HepG2 (cell line): ENCODE data around the gene NSMCE4A. TPM values are rescaled to one million over a fixed set of nuclear protein-coding genes. Genes with fewer than 3 reads are reported as not detected.

ENCODE experiments used
- AGO2 ChIP-seq: fragments of 200-400 bp; formaldehyde crosslinking; optimal IDR thresholded peaks from 2 replicates; pipeline ENCODE3; 2017; ENCODE audit warnings: mild to moderate bottlenecking, low read depth, low read length, moderate library complexity
- ATF2 ChIP-seq: sonication (generic); formaldehyde crosslinking; IDR thresholded peaks from 2 replicates; pipeline ENCODE4 v1.4.0; 2020; ENCODE audit warnings: missing genetic modification reagents
- FOXJ3 ChIP-seq: sonication (generic); formaldehyde crosslinking; IDR thresholded peaks from 2 replicates; pipeline ENCODE4 v1.4.0; 2020; ENCODE audit warnings: missing genetic modification reagents, mild to moderate bottlenecking, borderline replicate concordance
- GATAD1 ChIP-seq: IDR thresholded peaks from 2 replicates; pipeline ENCODE4 v1.6.1; 2016; ENCODE audit warnings: missing genetic modification reagents, missing compliant biosample characterization
- KLF6 ChIP-seq: IDR thresholded peaks from 2 replicates; pipeline ENCODE4 v1.8.0; 2016; ENCODE audit warnings: missing biosample characterization, missing genetic modification reagents
- RAD21 ChIP-seq: fragments of 450-650 bp; formaldehyde crosslinking; IDR thresholded peaks from 2 replicates; pipeline ENCODE4 v1.5.0; 2020; ENCODE audit warnings: mild to moderate bottlenecking
- SALL1 ChIP-seq: sonication (generic); formaldehyde crosslinking; IDR thresholded peaks from 2 replicates; pipeline ENCODE4 v1.8.0; 2022; ENCODE audit warnings: mild to moderate bottlenecking, missing genetic modification reagents
- SNAPC2 ChIP-seq: sonication (generic); formaldehyde crosslinking; IDR thresholded peaks from 2 replicates; pipeline ENCODE4 v1.8.1; 2022; ENCODE audit warnings: mild to moderate bottlenecking, missing genetic modification reagents
- ZMAT3 ChIP-seq: sonication (generic); formaldehyde crosslinking; conservative IDR thresholded peaks from 2 replicates; pipeline ENCODE4 v1.7.0; 2021; ENCODE audit warnings: missing genetic modification reagents
- ZMYM4 ChIP-seq: sonication (generic); formaldehyde crosslinking; IDR thresholded peaks from 2 replicates; pipeline ENCODE4 v1.8.1; 2023; ENCODE audit warnings: mild to moderate bottlenecking, missing genetic modification reagents
- ZNF343 ChIP-seq: sonication (generic); formaldehyde crosslinking; IDR thresholded peaks from 2 replicates; pipeline ENCODE4 v1.4.0; 2020; ENCODE audit warnings: mild to moderate bottlenecking, missing genetic modification reagents
- ZNF704 ChIP-seq: sonication (generic); formaldehyde crosslinking; IDR thresholded peaks from 2 replicates; pipeline ENCODE4 v1.8.1; 2023; ENCODE audit warnings: mild to moderate bottlenecking, inconsistent platforms, moderate library complexity, missing genetic modification reagents, borderline replicate concordance
- ZNF850 ChIP-seq: sonication (generic); formaldehyde crosslinking; conservative IDR thresholded peaks from 2 replicates; pipeline ENCODE4 v1.9.0; 2021; ENCODE audit warnings: mild to moderate bottlenecking, missing genetic modification reagents
- polyA plus RNA-seq, 8 experiments: library from polyadenylated mRNA; depleted of rRNA in 3 of 8; stranded (reverse) in 7 of 8; unstranded in 1 of 8; fragments of >200 nt; fragmentation: Illumina TruSeq in 4 of 8; extraction: Trizol in 4 of 8; gene quantifications; 2 replicates each; pipeline versions ENCODE4 v1.2.1 to v1.2.3, GENCODE V29; 2011 to 2016; ENCODE audit warnings: low read depth in 4 of 8, missing spikeins in 1 of 8, mixed read lengths in 1 of 8; ENCODE audit not compliant: insufficient read depth in 1 of 8
- total RNA-seq, 5 experiments: library from RNA; depleted of rRNA; stranded (reverse); fragments of >200 nt; fragmentation: Illumina TruSeq; extraction: Trizol; gene quantifications; 2 replicates each; pipeline ENCODE4 v1.2.3, GENCODE V29; 2016; ENCODE audit warnings: low read depth in 1 of 5
- TF ChIP-seq, protein P1 (sequence below), 2 experiments: sonication (generic) in 1 of 2; formaldehyde crosslinking in 1 of 2; IDR thresholded peaks; 2 replicates each; pipeline versions ENCODE4 v1.6.1 to v1.9.0; 2014 to 2022; ENCODE audit warnings: antibody characterized with exemption in 1 of 2, borderline replicate concordance in 1 of 2, inconsistent platforms in 1 of 2, low read depth in 1 of 2, missing genetic modification reagents in 1 of 2
- TF ChIP-seq, protein P2 (sequence below): sonication (generic); formaldehyde crosslinking; IDR thresholded peaks from 2 replicates; pipeline ENCODE4 v1.5.0; 2020; ENCODE audit warnings: mild to moderate bottlenecking, missing genetic modification reagents

Gene NSMCE4A
- total and polyA plus RNA-seq, 2 of the 13 experiments (the other 11 are each of a cell fraction or from before 2014, with no cell fraction given), result 61.1 to 91.6 TPM

DNA sequence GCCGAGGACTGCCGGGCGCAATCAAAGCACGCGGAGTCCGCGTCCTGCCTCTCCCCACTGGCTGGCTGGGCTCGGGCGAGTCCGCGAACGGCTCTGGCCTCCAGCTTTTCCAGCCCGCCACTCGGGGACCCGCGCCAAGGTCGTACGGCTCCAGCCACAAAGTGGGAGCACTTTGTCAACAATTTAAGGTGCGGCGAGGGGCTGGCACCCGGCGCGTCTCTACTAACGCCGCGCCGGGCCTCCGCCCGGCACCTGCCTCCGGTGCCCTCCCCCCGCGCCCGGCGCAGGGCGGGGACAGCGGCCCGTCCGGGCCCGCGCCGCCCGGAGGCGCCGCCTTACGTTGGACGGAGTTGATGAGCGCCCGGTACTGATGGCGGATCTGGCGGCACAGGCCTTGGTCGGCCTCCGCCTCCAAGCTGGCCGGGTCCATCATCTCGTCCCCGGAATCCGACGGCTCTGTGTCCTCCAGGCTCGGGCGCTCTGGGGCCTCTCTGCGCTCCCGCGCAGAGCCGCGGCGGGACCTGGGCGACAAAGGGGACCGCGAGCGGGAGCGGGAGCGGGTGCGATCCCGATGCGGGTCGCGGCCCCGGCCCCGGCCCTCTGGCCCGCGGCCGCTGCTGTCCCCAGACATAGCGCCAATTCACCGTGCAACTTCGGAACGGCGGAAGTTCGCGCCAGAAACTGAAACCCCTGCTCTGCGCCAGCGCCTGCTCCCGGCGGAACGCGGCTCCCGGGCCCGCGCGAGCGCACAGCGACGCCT, at the start of gene NSMCE4A (continued):
- TF ChIP-seq ZNF704 (CRISPR knock-in tag) (no peak), RAD21 (CRISPR knock-in tag) (peak; percentile 75), GATAD1 (CRISPR knock-in tag) (peak; percentile 84), ATF2 (CRISPR knock-in tag) (no peak), ZNF850 (CRISPR knock-in tag) (no peak), SNAPC2 (0 out of 2 replicates have a peak, but pooled peaks have one; percentile 76), ZMAT3 (CRISPR knock-in tag) (peak; percentile 69; the same call in 1 of the 2 replicates), ZMYM4 (CRISPR knock-in tag) (peak; percentile 97), SALL1 (peak; percentile 51), FOXJ3 (CRISPR knock-in tag) (no peak; the same call in 1 of the 2 replicates), ZNF343 (peak; percentile 76; the same call in 1 of the 2 replicates), AGO2 (peak; percentile 83), KLF6 (peak; percentile 60; the same call in 1 of the 2 replicates)
- TF ChIP-seq, protein P1, sequence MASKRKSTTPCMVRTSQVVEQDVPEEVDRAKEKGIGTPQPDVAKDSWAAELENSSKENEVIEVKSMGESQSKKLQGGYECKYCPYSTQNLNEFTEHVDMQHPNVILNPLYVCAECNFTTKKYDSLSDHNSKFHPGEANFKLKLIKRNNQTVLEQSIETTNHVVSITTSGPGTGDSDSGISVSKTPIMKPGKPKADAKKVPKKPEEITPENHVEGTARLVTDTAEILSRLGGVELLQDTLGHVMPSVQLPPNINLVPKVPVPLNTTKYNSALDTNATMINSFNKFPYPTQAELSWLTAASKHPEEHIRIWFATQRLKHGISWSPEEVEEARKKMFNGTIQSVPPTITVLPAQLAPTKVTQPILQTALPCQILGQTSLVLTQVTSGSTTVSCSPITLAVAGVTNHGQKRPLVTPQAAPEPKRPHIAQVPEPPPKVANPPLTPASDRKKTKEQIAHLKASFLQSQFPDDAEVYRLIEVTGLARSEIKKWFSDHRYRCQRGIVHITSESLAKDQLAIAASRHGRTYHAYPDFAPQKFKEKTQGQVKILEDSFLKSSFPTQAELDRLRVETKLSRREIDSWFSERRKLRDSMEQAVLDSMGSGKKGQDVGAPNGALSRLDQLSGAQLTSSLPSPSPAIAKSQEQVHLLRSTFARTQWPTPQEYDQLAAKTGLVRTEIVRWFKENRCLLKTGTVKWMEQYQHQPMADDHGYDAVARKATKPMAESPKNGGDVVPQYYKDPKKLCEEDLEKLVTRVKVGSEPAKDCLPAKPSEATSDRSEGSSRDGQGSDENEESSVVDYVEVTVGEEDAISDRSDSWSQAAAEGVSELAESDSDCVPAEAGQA (IDR thresholded peaks at IDR 0.05; ENCODE audit: low read depth), result no peak
- TF ChIP-seq, protein P1 (CRISPR knock-in tag; IDR thresholded peaks at IDR 0.05; ENCODE audit: borderline replicate concordance), result peak; percentile 88
- TF ChIP-seq, protein P2, sequence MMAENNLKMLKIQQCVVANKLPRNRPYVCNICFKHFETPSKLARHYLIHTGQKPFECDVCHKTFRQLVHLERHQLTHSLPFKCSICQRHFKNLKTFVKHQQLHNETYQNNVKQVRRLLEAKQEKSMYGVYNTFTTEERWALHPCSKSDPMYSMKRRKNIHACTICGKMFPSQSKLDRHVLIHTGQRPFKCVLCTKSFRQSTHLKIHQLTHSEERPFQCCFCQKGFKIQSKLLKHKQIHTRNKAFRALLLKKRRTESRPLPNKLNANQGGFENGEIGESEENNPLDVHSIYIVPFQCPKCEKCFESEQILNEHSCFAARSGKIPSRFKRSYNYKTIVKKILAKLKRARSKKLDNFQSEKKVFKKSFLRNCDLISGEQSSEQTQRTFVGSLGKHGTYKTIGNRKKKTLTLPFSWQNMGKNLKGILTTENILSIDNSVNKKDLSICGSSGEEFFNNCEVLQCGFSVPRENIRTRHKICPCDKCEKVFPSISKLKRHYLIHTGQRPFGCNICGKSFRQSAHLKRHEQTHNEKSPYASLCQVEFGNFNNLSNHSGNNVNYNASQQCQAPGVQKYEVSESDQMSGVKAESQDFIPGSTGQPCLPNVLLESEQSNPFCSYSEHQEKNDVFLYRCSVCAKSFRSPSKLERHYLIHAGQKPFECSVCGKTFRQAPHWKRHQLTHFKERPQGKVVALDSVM, result peak; percentile 95
